IMR-90 (cell line): ENCODE data around the gene C16orf74. TPM values are rescaled to one million over a fixed set of nuclear protein-coding genes. Genes with fewer than 3 reads are reported as not detected.
A peak's percentile ranks its signal among the peaks of the same experiment; 100 is the strongest.

Source experiments
- ATAC-seq: fragments of 200-7000 bp; cut with Tn5 transposase; 2 replicates; pipeline ENCODE4 v1.9.1; 2020; ENCODE audit warnings: low read depth, mild to moderate bottlenecking, moderate library complexity
- BruUV-seq: library from RNA; stranded (reverse); fragments of 400-500 nt; replicated peaks from 2 replicates; lab custom pipeline; 2021; lab: Mats Ljungman, UMichigan
- CTCF ChIA-PET: fragments of 300-600 bp; formaldehyde crosslinking; extraction: SDS; loops from one replicate; lab custom pipeline; 2021; ENCODE audit warnings: antibody characterized with exemption; lab: Yijun Ruan, JAX
- POLR2A ChIA-PET: fragments of 300-600 bp; sonication (Branson Sonifier 250); formaldehyde crosslinking; loops from one replicate; lab custom pipeline; 2022; ENCODE audit warnings: antibody characterized with exemption; ENCODE audit not compliant: unreplicated experiment; lab: Charles Lee
- DNase-seq: peaks from one replicate; pipeline ENCODE4 v3.0.0; 2013
- H2AFZ ChIP-seq: replicated peaks from 2 replicates; pipeline ENCODE3; 2013; ENCODE audit warnings: low read length, mild to moderate bottlenecking; ENCODE audit not compliant: poor library complexity
- H2AK5ac ChIP-seq: 2 replicates; pipeline ENCODE4 v1.6.1; 2013; ENCODE audit warnings: low read depth, low read length, inconsistent platforms
- H2AK9ac ChIP-seq: replicated peaks from 2 replicates; pipeline ENCODE3; 2013; ENCODE audit warnings: mild to moderate bottlenecking, low read depth, low read length, moderate library complexity; ENCODE audit not compliant: poor library complexity
- H2BK120ac ChIP-seq: 2 replicates; pipeline ENCODE4 v1.6.1; 2013; ENCODE audit warnings: low read depth, low read length, inconsistent platforms
- H2BK15ac ChIP-seq: 3 replicates; pipeline ENCODE4 v1.6.1; 2013; ENCODE audit warnings: low read depth, low read length, inconsistent platforms
- H2BK20ac ChIP-seq: 2 replicates; pipeline ENCODE4 v1.6.1; 2013; ENCODE audit warnings: low read depth, mild to moderate bottlenecking, inconsistent platforms, low read length, moderate library complexity
- H2BK5ac ChIP-seq: 2 replicates; pipeline ENCODE4 v1.6.1; 2013; ENCODE audit warnings: mild to moderate bottlenecking, low read depth, low read length, inconsistent platforms; ENCODE audit not compliant: poor library complexity, severe bottlenecking
- H3K14ac ChIP-seq: replicated peaks from 2 replicates; pipeline ENCODE4 v1.6.1; 2013; ENCODE audit warnings: low read depth, low read length, inconsistent platforms
- H3K18ac ChIP-seq: 2 replicates; pipeline ENCODE4 v1.6.1; 2013; ENCODE audit warnings: low read depth, low read length, control low read depth
- H3K23ac ChIP-seq: 2 replicates; pipeline ENCODE4 v1.6.1; 2013; ENCODE audit warnings: low read depth, low read length, inconsistent platforms
- H3K27ac ChIP-seq: 2 replicates; pipeline ENCODE4 v1.5.1; 2013; ENCODE audit warnings: mild to moderate bottlenecking, control low read depth, low read length; ENCODE audit not compliant: insufficient read depth
- H3K27me3 ChIP-seq: 2 replicates; pipeline ENCODE4 v1.6.1; 2013; ENCODE audit warnings: low read length; ENCODE audit not compliant: control insufficient read depth, insufficient read depth
- H3K36me3 ChIP-seq: 2 replicates; pipeline ENCODE4 v1.6.1; 2013; ENCODE audit warnings: low read length, mixed read lengths; ENCODE audit not compliant: control insufficient read depth, insufficient read depth
- H3K4ac ChIP-seq: 2 replicates; pipeline ENCODE4 v1.6.1; 2013; ENCODE audit warnings: low read depth, low read length, inconsistent platforms
- H3K4me1 ChIP-seq: 2 replicates; pipeline ENCODE4 v1.6.1; 2013; ENCODE audit warnings: low read length, mixed read lengths; ENCODE audit not compliant: control insufficient read depth, insufficient read depth
- H3K4me2 ChIP-seq: 2 replicates; pipeline ENCODE4 v1.6.1; 2013; ENCODE audit warnings: low read depth, mild to moderate bottlenecking, control low read depth, low read length, moderate library complexity
- H3K4me3 ChIP-seq: 2 replicates; pipeline ENCODE4 v1.5.1; 2013; ENCODE audit warnings: low read depth, mild to moderate bottlenecking, control low read depth, low read length, moderate library complexity; ENCODE audit not compliant: insufficient read depth
- H3K56ac ChIP-seq: 2 replicates; pipeline ENCODE4 v1.6.1; 2013; ENCODE audit warnings: low read length, inconsistent platforms; ENCODE audit not compliant: insufficient read depth; ENCODE audit errors: extremely low read depth
- H3K79me1 ChIP-seq, 2 experiments: 2 replicates each; pipeline ENCODE4 v1.6.1; 2013; ENCODE audit warnings: low read length in 2 of 2, inconsistent platforms in 1 of 2, low read depth in 1 of 2
- H3K9ac ChIP-seq: 2 replicates; pipeline ENCODE4 v1.6.1; 2013; ENCODE audit warnings: low read depth, low read length, control low read depth
- H3K9me1 ChIP-seq: 2 replicates; pipeline ENCODE4 v1.6.1; 2013; ENCODE audit warnings: low read length, inconsistent platforms; ENCODE audit not compliant: insufficient read depth
- H3K9me3 ChIP-seq: 2 replicates; pipeline ENCODE4 v1.6.1; 2013; ENCODE audit warnings: low read length; ENCODE audit not compliant: control insufficient read depth, insufficient read depth
- H4K20me1 ChIP-seq: 2 replicates; pipeline ENCODE4 v1.6.1; 2013; ENCODE audit warnings: low read length, inconsistent platforms; ENCODE audit not compliant: insufficient read depth
- H4K5ac ChIP-seq: 2 replicates; pipeline ENCODE4 v1.6.1; 2013; ENCODE audit warnings: mild to moderate bottlenecking, low read depth, low read length, control low read depth
- H4K8ac ChIP-seq, 2 experiments: 2 replicates each; pipeline ENCODE4 v1.6.1; 2013; ENCODE audit warnings: low read depth in 2 of 2, low read length in 2 of 2, control low read depth in 1 of 2, inconsistent platforms in 1 of 2
- H4K91ac ChIP-seq: 2 replicates; pipeline ENCODE4 v1.6.1; 2013; ENCODE audit warnings: low read depth, low read length, inconsistent platforms; ENCODE audit not compliant: insufficient read depth
- CHD1 ChIP-seq: IDR thresholded peaks from 2 replicates; pipeline ENCODE4 v1.6.1; 2012; ENCODE audit warnings: low read depth, low read length, improper control_type of control experiment
- FOS ChIP-seq: fragments of 150-350 bp; IDR thresholded peaks from 2 replicates; pipeline ENCODE4 v1.6.1; 2016; ENCODE audit warnings: low read depth, low read length
- MAFK ChIP-seq: IDR thresholded peaks from 2 replicates; pipeline ENCODE4 v1.6.1; 2012; ENCODE audit warnings: low read depth, low read length, improper control_type of control experiment
- MAZ ChIP-seq: IDR thresholded peaks from 2 replicates; pipeline ENCODE4 v1.6.1; 2012; ENCODE audit warnings: low read depth, mild to moderate bottlenecking, low read length, improper control_type of control experiment, moderate library complexity, borderline replicate concordance
- MXI1 ChIP-seq: IDR thresholded peaks from 2 replicates; pipeline ENCODE4 v1.6.1; 2012; ENCODE audit warnings: low read depth, mild to moderate bottlenecking, low read length, moderate library complexity, borderline replicate concordance
- RAD21 ChIP-seq: IDR thresholded peaks from 2 replicates; pipeline ENCODE4 v1.6.1; 2012; ENCODE audit warnings: low read length, improper control_type of control experiment
- RCOR1 ChIP-seq: IDR thresholded peaks from 2 replicates; pipeline ENCODE4 v1.6.1; 2012; ENCODE audit warnings: mild to moderate bottlenecking, low read length, improper control_type of control experiment; ENCODE audit not compliant: insufficient replicate concordance
- RFX5 ChIP-seq: IDR thresholded peaks from 2 replicates; pipeline ENCODE4 v1.8.0; 2012; ENCODE audit warnings: low read depth, mild to moderate bottlenecking, low read length, moderate library complexity
- whole genome bisulfite sequencing, 2 experiments: methylation state at CpG; one replicate each; pipeline versions ENCODE4 v1.1.5 to v1.1.7; 2013; ENCODE audit warnings: missing lambda C conversion rate in 2 of 2; ENCODE audit not compliant: insufficient read length in 1 of 2; ENCODE audit errors: extremely low coverage in 2 of 2; 5-methylcytosine and 5-hydroxymethylcytosine counted together
- dilution Hi-C: fragments of 300-500 bp; cut with HindIII; formaldehyde crosslinking; loops from one replicate; pipeline ENCODE4 v1.14.3; 2018; ENCODE audit warnings: low sequenced_read_pairs; ENCODE audit not compliant: unreplicated experiment
- in situ Hi-C: fragments of 300-500 bp; cut with MboI; formaldehyde crosslinking; loops from 3 replicates; pipeline ENCODE4 v1.14.3; 2019; ENCODE audit warnings: low sequenced_read_pairs, inconsistent platforms, mixed read lengths
- intact Hi-C: fragments of 100-400 bp; cut with micrococcal nuclease; formaldehyde crosslinking; loops from 2 replicates; pipeline ENCODE4 v1.10.0; 2022
- polyA plus RNA-seq, 3 experiments: library from polyadenylated mRNA; depleted of rRNA; stranded (reverse); fragments of >200 nt; gene quantifications; 2 replicates each; pipeline ENCODE4 v1.2.3, GENCODE V29; 2012; ENCODE audit warnings: low replicate concordance in 1 of 3
- total RNA-seq: library from RNA; depleted of rRNA; stranded (reverse); fragments of >200 nt; gene quantifications from 2 replicates; pipeline ENCODE4 v1.2.3, GENCODE V29; 2012
- TF ChIP-seq, protein P1 (sequence below): fragments of 150-350 bp; IDR thresholded peaks from 2 replicates; pipeline ENCODE4 v1.6.1; 2017; ENCODE audit warnings: mild to moderate bottlenecking, antibody characterized with exemption, low read length, low read depth

The C16orf74 gene
- total and polyA plus RNA-seq, 2 of the 4 experiments (the other 2 are of a cell fraction) = 4.5 to 12.2 TPM

DNA sequence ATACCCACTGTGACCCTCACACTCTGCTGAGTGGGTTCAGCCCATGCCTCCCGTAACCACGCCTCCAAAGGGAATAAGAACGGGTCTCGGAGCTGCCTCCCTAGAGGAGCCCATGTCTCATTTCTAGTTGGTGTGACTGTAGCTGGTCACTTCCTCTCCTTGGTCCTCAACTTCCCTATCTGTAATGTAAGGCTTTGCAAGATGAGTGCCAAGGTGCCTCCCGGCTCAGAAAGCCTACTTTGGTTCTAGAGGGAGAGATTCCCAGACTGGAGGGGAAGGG is 20.8 kb downstream of the C16orf74 start:
- WGBS, 2 experiments = no CpG with 5 or more reads among the region's 5 CpGs
- ChIA-PET CTCF (no interaction called here), POLR2A (no interaction called here)
- H3K4me3 ChIP-seq = no peak overlapping the region
- H3K14ac ChIP-seq = no peak overlapping the region; the same call in 1 of the 2 replicates
- TF ChIP-seq CHD1 (no peak), MAFK (no peak), MXI1 (no peak), RCOR1 (no peak), MAZ (no peak), FOS (no peak), RFX5 (no peak), RAD21 (no peak)
- TF ChIP-seq, protein P1, sequence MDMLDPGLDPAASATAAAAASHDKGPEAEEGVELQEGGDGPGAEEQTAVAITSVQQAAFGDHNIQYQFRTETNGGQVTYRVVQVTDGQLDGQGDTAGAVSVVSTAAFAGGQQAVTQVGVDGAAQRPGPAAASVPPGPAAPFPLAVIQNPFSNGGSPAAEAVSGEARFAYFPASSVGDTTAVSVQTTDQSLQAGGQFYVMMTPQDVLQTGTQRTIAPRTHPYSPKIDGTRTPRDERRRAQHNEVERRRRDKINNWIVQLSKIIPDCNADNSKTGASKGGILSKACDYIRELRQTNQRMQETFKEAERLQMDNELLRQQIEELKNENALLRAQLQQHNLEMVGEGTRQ = no peak
- no peak overlapping the region for H2AFZ ChIP-seq
- H3K9me1 ChIP-seq = peaks cover 10% of the 10 kb centered on the region
- intact Hi-C loops = no loop called here
- no peak overlapping the region for H3K18ac ChIP-seq
- no peaks in the 10 kb centered on the region; the same call in 1 of the 2 replicates for H4K20me1 ChIP-seq
- ATAC-seq (no peak), DNase-seq (no peak)
- no peak overlapping the region for H2BK120ac ChIP-seq
- in situ Hi-C loops = no loop called here
- no peaks in the 10 kb centered on the region for H3K27me3 ChIP-seq
- no peak overlapping the region for H3K9ac ChIP-seq
- no peak overlapping the region for H4K5ac ChIP-seq
- no peak overlapping the region for H2BK15ac ChIP-seq
- H2AK9ac ChIP-seq = no peak overlapping the region
- peaks cover 2% of the 10 kb centered on the region; the same call in 1 of the 2 replicates for H3K36me3 ChIP-seq
- no peaks in the 10 kb centered on the region; the same call in 1 of the 2 replicates for H3K9me3 ChIP-seq
- H4K91ac ChIP-seq = no peak overlapping the region
- no peaks in the 10 kb centered on the region for H3K4me1 ChIP-seq
- H4K8ac ChIP-seq = no peak overlapping the region
- H3K23ac ChIP-seq = no peak overlapping the region
- no peak overlapping the region for H3K4ac ChIP-seq
- BruUV-seq = no TSS peak
- H2BK5ac ChIP-seq = no peak overlapping the region
- dilution Hi-C loops = no loop called here
- H3K4me2 ChIP-seq = no peak overlapping the region
- no peak overlapping the region for H3K27ac ChIP-seq
- H3K79me1 ChIP-seq = peaks cover 6 to 18% of the 10 kb centered on the region in 2 experiments
- no peak overlapping the region for H2BK20ac ChIP-seq
- H2AK5ac ChIP-seq = peak overlapping the region; percentile 33; the same call in 1 of the 2 replicates
- no peak overlapping the region for H3K56ac ChIP-seq
